ENCODE data around the gene PNMA1.
"Not testable (repeated sequence)": the region's sequence is repeated elsewhere in the genome, so short reads cannot be mapped to it uniquely, and the experiment has no call there.

Gene PNMA1

GRCh38 chr14:73713206-73713802 lies 880 bp downstream of the PNMA1 start:
- TF ChIP-seq, protein P1, sequence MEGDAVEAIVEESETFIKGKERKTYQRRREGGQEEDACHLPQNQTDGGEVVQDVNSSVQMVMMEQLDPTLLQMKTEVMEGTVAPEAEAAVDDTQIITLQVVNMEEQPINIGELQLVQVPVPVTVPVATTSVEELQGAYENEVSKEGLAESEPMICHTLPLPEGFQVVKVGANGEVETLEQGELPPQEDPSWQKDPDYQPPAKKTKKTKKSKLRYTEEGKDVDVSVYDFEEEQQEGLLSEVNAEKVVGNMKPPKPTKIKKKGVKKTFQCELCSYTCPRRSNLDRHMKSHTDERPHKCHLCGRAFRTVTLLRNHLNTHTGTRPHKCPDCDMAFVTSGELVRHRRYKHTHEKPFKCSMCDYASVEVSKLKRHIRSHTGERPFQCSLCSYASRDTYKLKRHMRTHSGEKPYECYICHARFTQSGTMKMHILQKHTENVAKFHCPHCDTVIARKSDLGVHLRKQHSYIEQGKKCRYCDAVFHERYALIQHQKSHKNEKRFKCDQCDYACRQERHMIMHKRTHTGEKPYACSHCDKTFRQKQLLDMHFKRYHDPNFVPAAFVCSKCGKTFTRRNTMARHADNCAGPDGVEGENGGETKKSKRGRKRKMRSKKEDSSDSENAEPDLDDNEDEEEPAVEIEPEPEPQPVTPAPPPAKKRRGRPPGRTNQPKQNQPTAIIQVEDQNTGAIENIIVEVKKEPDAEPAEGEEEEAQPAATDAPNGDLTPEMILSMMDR (IDR thresholded peaks at IDR 0.05; ENCODE audit: borderline replicate concordance, insufficient read depth, low read depth, low read length) = no peak
- H3K4me3 ChIP-seq (ENCODE audit: low read depth, low read length) = peak overlapping the region; percentile 90

GRCh38 chr14:73712540-73713180 lies 1.5 kb downstream of the PNMA1 start:
- peak overlapping the region; percentile 90 for H3K4me3 ChIP-seq (ENCODE audit: low read depth, low read length)
- TF ChIP-seq, protein P1 (IDR thresholded peaks at IDR 0.05; ENCODE audit: borderline replicate concordance, insufficient read depth, low read depth, low read length) = no peak

- TF ChIP-seq, protein P1 (IDR thresholded peaks at IDR 0.05; ENCODE audit: borderline replicate concordance, insufficient read depth, low read depth, low read length) = no peak
Measured at GRCh38 chr14:73712071-73712506, 2.1 kb downstream of the PNMA1 start.

GRCh38 chr14:73710737-73711136 lies 3.4 kb downstream of the PNMA1 start:
- no peak overlapping the region for H3K4me3 ChIP-seq (ENCODE audit: low read depth, low read length)
- TF ChIP-seq, protein P1 (IDR thresholded peaks at IDR 0.05; ENCODE audit: borderline replicate concordance, insufficient read depth, low read depth, low read length) = no peak

More at GRCh38 chr14:73712071-73712506, 2.1 kb downstream of the PNMA1 start:
- peak overlapping the region; percentile 90 for H3K4me3 ChIP-seq (ENCODE audit: low read depth, low read length)

DNA sequence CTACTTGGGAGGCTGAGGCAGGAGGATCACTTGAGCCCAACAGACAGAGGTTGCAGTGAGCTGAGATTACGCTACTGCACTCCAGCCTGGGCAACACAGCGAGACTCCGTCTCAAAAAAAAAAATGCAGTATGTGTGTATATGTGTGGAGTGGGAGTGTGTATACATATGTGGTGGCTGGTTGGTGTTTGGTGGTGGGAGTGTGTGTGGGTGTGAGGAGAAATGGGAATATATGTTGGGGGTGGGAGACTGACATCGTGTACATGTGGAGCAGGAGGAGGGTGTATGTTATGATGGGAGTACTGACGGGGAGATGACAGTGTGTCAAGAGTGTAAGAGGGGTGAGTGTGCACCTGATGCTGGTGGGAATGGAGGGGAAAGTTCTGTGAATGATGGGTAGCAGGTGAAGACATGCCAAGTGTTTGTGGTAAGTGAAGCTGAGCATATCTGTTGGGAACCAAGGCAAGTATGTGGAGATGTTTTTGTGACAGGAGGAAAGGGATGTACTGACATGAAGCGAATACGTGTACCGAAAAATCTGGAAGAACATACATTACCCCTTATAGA lies 4.2 kb downstream of the PNMA1 start:
- no peak overlapping the region for H3K4me3 ChIP-seq (ENCODE audit: low read depth, low read length)
- TF ChIP-seq, protein P1 (IDR thresholded peaks at IDR 0.05; ENCODE audit: borderline replicate concordance, insufficient read depth, low read depth, low read length) = no peak

GRCh38 chr14:73708076-73708475 lies 6.1 kb downstream of the PNMA1 start:
- H3K4me3 ChIP-seq (ENCODE audit: low read depth, low read length) = not testable (repeated sequence)

DNA sequence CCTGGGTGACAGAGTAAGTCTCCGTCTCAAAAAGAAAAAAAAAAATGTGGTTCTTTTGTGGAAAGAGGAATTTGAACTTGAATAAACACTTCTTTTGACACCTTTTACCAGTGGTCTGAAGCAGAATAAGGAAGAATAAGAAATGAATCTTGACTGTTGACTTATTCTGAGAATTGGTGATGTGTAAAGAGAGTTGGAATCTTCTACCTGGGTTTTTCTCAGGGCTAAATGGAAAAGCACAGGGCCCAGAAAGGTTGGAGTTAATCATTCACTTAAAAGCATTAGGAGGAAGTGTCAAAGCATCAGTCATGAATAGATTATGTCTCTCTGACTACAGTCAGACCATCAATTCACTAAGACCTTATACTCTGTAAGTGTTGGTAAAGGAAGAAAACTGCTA lies 13.9 kb downstream of the PNMA1 start:
- TF ChIP-seq, protein P1 (IDR thresholded peaks at IDR 0.05; ENCODE audit: borderline replicate concordance, insufficient read depth, low read depth, low read length) = no peak
- H3K4me3 ChIP-seq (ENCODE audit: low read depth, low read length) = no peak overlapping the region
